WTC11 (cell line): ENCODE data around the gene DNAJC18. TPM values are rescaled to one million over a fixed set of nuclear protein-coding genes. Genes with fewer than 3 reads are reported as not detected.
A peak's percentile ranks its signal among the peaks of the same experiment; 100 is the strongest.

Source experiments
- ATAC-seq: fragments of 200-7000 bp; cut with Tn5 transposase; 2 replicates; pipeline ENCODE4 v1.10.0; 2021; ENCODE audit warnings: mild to moderate bottlenecking, moderate library complexity
- CTCF ChIA-PET: fragments of 300-600 bp; sonication (Branson Sonifier 250); formaldehyde crosslinking; loops from one replicate; lab custom pipeline; 2021; ENCODE audit warnings: antibody characterized with exemption; lab: Charles Lee
- POLR2A ChIA-PET: fragments of 350-600 bp; sonication (Branson Sonifier 250); formaldehyde crosslinking; loops from one replicate; lab custom pipeline; 2021; ENCODE audit warnings: antibody characterized with exemption; lab: Charles Lee
- DNase-seq: peaks from one replicate; pipeline ENCODE4 v3.0.0; 2021; ENCODE audit warnings: low spot score
- H3K27ac Mint-ChIP-seq: 2 replicates; pipeline ENCODE4 v1.8.0; 2021; ENCODE audit warnings: mixed read lengths
- H3K27me3 Mint-ChIP-seq: 2 replicates; pipeline ENCODE4 v1.8.0; 2021; ENCODE audit warnings: low read depth, mild to moderate bottlenecking, moderate library complexity, mixed read lengths
- H3K36me3 Mint-ChIP-seq: 2 replicates; pipeline ENCODE4 v1.8.0; 2021; ENCODE audit warnings: mixed read lengths
- H3K4me1 Mint-ChIP-seq: 2 replicates; pipeline ENCODE4 v1.8.0; 2022; ENCODE audit warnings: mixed read lengths
- H3K4me3 Mint-ChIP-seq: 2 replicates; pipeline ENCODE4 v1.8.0; 2021; ENCODE audit warnings: mild to moderate bottlenecking, moderate library complexity, mixed read lengths
- H3K9me3 Mint-ChIP-seq: 2 replicates; pipeline ENCODE4 v1.8.0; 2021; ENCODE audit warnings: mixed read lengths
- ATF1 ChIP-seq: sonication (generic); formaldehyde crosslinking; IDR thresholded peaks from 2 replicates; pipeline ENCODE4 v1.8.1; 2023; ENCODE audit warnings: mild to moderate bottlenecking, moderate library complexity, missing genetic modification reagents
- CBFB ChIP-seq: sonication (generic); formaldehyde crosslinking; IDR thresholded peaks from 2 replicates; pipeline ENCODE4 v1.8.1; 2022; ENCODE audit warnings: mild to moderate bottlenecking, low read depth, missing genetic modification reagents
- CREB1 ChIP-seq: sonication (generic); formaldehyde crosslinking; IDR thresholded peaks from 2 replicates; pipeline ENCODE4 v1.8.0; 2023; ENCODE audit warnings: mild to moderate bottlenecking, missing genetic modification reagents
- CREM ChIP-seq: sonication (generic); formaldehyde crosslinking; IDR thresholded peaks from 2 replicates; pipeline ENCODE4 v1.8.1; 2022; ENCODE audit warnings: mild to moderate bottlenecking, missing genetic modification reagents, moderate library complexity
- ESRRA ChIP-seq: sonication (generic); formaldehyde crosslinking; IDR thresholded peaks from 2 replicates; pipeline ENCODE4 v1.8.1; 2022; ENCODE audit warnings: mild to moderate bottlenecking, missing genetic modification reagents, borderline replicate concordance
- ETV6 ChIP-seq: sonication (generic); formaldehyde crosslinking; IDR thresholded peaks from 2 replicates; pipeline ENCODE4 v1.8.1; 2022; ENCODE audit warnings: mild to moderate bottlenecking, missing genetic modification reagents
- FOXJ3 ChIP-seq: sonication (generic); formaldehyde crosslinking; IDR thresholded peaks from 2 replicates; pipeline ENCODE4 v1.9.0; 2021; ENCODE audit warnings: missing genetic modification reagents, mild to moderate bottlenecking, borderline replicate concordance
- FOXK1 ChIP-seq: sonication (generic); formaldehyde crosslinking; IDR thresholded peaks from 2 replicates; pipeline ENCODE4 v1.8.0; 2022; ENCODE audit warnings: mild to moderate bottlenecking, moderate library complexity, missing genetic modification reagents
- GABPB1 ChIP-seq: sonication (generic); formaldehyde crosslinking; IDR thresholded peaks from 2 replicates; pipeline ENCODE4 v1.8.1; 2023; ENCODE audit warnings: mild to moderate bottlenecking, missing genetic modification reagents
- GRHL2 ChIP-seq: fragments of 250-450 bp; sonication (Bioruptor Pico); IDR thresholded peaks from 2 replicates; pipeline ENCODE4 v1.8.0; 2022; ENCODE audit warnings: mild to moderate bottlenecking, moderate library complexity; ENCODE audit not compliant: insufficient replicate concordance, severe bottlenecking
- GTF2I ChIP-seq: fragments of 250-450 bp; sonication (Bioruptor Pico); conservative IDR thresholded peaks from 2 replicates; pipeline ENCODE4 v1.4.0; 2021; ENCODE audit warnings: mild to moderate bottlenecking
- HMGA2 ChIP-seq: fragments of 250-450 bp; sonication (Bioruptor Pico); IDR thresholded peaks from 2 replicates; pipeline ENCODE4 v1.4.0; 2021; ENCODE audit warnings: mild to moderate bottlenecking, moderate library complexity
- JAZF1 ChIP-seq: fragments of 250-450 bp; sonication (Bioruptor Pico); IDR thresholded peaks from 2 replicates; pipeline ENCODE4 v1.9.0; 2021; ENCODE audit warnings: moderate library complexity, mild to moderate bottlenecking, inconsistent platforms
- JUN ChIP-seq: sonication (generic); formaldehyde crosslinking; IDR thresholded peaks from 2 replicates; pipeline ENCODE4 v1.8.0; 2023; ENCODE audit warnings: mild to moderate bottlenecking, missing genetic modification reagents
- KAT7 ChIP-seq: sonication (generic); formaldehyde crosslinking; IDR thresholded peaks from 2 replicates; pipeline ENCODE4 v1.8.1; 2023; ENCODE audit warnings: missing genetic modification reagents, mild to moderate bottlenecking, borderline replicate concordance
- MXD4 ChIP-seq: fragments of 250-450 bp; sonication (Bioruptor Pico); IDR thresholded peaks from 2 replicates; pipeline ENCODE4 v1.8.0; 2021; ENCODE audit warnings: mild to moderate bottlenecking, moderate library complexity, borderline replicate concordance
- MYBL2 ChIP-seq: sonication (generic); formaldehyde crosslinking; IDR thresholded peaks from 2 replicates; pipeline ENCODE4 v1.8.1; 2023; ENCODE audit warnings: mild to moderate bottlenecking, moderate library complexity, missing genetic modification reagents
- NFE2L1 ChIP-seq: sonication (generic); formaldehyde crosslinking; IDR thresholded peaks from 2 replicates; pipeline ENCODE4 v1.8.1; 2023; ENCODE audit warnings: missing genetic modification reagents
- NR3C1 ChIP-seq: sonication (generic); formaldehyde crosslinking; conservative IDR thresholded peaks from 2 replicates; pipeline ENCODE4 v1.8.1; 2023; ENCODE audit warnings: low read depth, mild to moderate bottlenecking, missing genetic modification reagents
- TEAD1 ChIP-seq: sonication (generic); formaldehyde crosslinking; IDR thresholded peaks from 2 replicates; pipeline ENCODE4 v1.8.0; 2022; ENCODE audit warnings: mild to moderate bottlenecking, missing genetic modification reagents
- ZBTB21 ChIP-seq: sonication (generic); formaldehyde crosslinking; IDR thresholded peaks from 2 replicates; pipeline ENCODE4 v1.8.1; 2023; ENCODE audit warnings: mild to moderate bottlenecking, missing genetic modification reagents, borderline replicate concordance
- ZNF121 ChIP-seq: sonication (generic); formaldehyde crosslinking; IDR thresholded peaks from 2 replicates; pipeline ENCODE4 v1.8.0; 2023; ENCODE audit warnings: missing genetic modification reagents
- ZNF138 ChIP-seq: sonication (generic); formaldehyde crosslinking; conservative IDR thresholded peaks from 2 replicates; pipeline ENCODE4 v1.8.1; 2022; ENCODE audit warnings: mild to moderate bottlenecking, moderate library complexity, missing genetic modification reagents
- ZNF317 ChIP-seq: sonication (generic); formaldehyde crosslinking; IDR thresholded peaks from 2 replicates; pipeline ENCODE4 v1.8.1; 2023; ENCODE audit warnings: low read depth, mild to moderate bottlenecking, moderate library complexity, missing genetic modification reagents, borderline replicate concordance
- ZNF396 ChIP-seq: fragments of 250-450 bp; sonication (Bioruptor Pico); IDR thresholded peaks from 2 replicates; pipeline ENCODE4 v1.8.0; 2021; ENCODE audit warnings: mild to moderate bottlenecking, moderate library complexity, borderline replicate concordance
- ZNF671 ChIP-seq: fragments of 250-450 bp; sonication (Bioruptor Pico); IDR thresholded peaks from 2 replicates; pipeline ENCODE4 v1.8.0; 2021; ENCODE audit warnings: mild to moderate bottlenecking
- total RNA-seq: library from RNA; stranded (reverse); gene quantifications from 3 replicates; pipeline ENCODE4 v1.2.3, GENCODE V29; 2021
- TF ChIP-seq, protein P1 (sequence below): sonication (generic); formaldehyde crosslinking; IDR thresholded peaks from 2 replicates; pipeline ENCODE4 v1.8.0; 2023; ENCODE audit warnings: missing genetic modification reagents
- TF ChIP-seq, protein P2 (sequence below): sonication (generic); formaldehyde crosslinking; IDR thresholded peaks from 2 replicates; pipeline ENCODE4 v1.8.0; 2023; ENCODE audit warnings: missing genetic modification reagents, mild to moderate bottlenecking, borderline replicate concordance
- TF ChIP-seq, protein P3 (sequence below): sonication (generic); formaldehyde crosslinking; IDR thresholded peaks from 2 replicates; pipeline ENCODE4 v1.8.1; 2022; ENCODE audit warnings: mild to moderate bottlenecking, moderate library complexity, missing genetic modification reagents
- TF ChIP-seq, protein P4 (sequence below): fragments of 250-450 bp; sonication (Bioruptor Pico); IDR thresholded peaks from 2 replicates; pipeline ENCODE4 v2.1.2; 2022; ENCODE audit warnings: mild to moderate bottlenecking, moderate library complexity
- TF ChIP-seq, protein P5 (sequence below): sonication (generic); formaldehyde crosslinking; conservative IDR thresholded peaks from 2 replicates; pipeline ENCODE4 v1.8.1; 2022; ENCODE audit warnings: mild to moderate bottlenecking, missing genetic modification reagents

Gene DNAJC18
- total RNA-seq, 1 experiment from 2014 or later: 23.7 TPM

DNA sequence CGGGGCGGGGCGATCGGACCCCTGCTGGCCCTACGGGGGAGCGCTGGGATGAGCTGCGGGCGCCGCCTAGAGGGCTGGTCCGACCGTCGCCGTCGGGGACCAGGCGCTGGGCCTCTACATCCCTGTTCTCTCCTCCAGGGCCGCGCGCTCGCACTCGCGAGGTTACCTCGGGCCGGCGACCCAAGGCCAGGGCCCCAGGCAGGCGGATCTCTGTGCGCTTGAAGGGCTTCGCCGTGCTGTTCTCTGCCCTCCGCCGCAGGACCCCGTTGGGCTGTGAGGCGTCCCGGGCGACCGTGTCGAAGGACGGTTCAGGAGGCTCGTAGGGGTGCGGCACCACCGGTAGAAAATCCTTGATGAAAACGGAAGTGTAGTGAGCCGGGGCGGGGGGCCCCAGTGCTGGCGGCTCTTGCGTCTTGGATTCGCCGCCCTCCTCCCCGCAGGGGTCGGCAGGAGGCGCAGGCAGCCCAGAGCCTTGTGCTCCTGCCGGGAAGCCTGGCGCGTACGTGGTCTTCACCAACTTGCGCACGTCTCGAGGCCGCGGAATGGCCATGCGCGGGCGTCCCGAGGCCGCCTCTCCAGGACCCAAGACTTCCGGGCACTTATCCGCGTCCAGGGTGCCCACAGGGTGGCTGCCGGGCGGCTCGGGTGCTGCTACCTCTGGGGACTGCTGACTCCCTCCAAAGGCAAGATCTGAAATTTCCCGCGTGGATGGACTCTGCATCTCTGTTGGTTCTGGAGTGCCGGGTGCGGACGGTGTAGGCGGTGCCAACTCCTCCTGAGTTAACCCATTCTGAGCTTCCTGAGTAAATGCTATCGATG lies 46.4 kb downstream of the DNAJC18 start:
- H3K27me3 Mint-ChIP-seq: peaks cover 39% of the 10 kb centered on the region
- no peak overlapping the region for H3K27ac Mint-ChIP-seq
- CTCF ChIA-PET: interaction anchor here (0.5 to 5.6 kb wide), 10 partner anchors 10 to 121 kb away, joined by 3 to 31 read pairs (median 4); partner anchors contain the start of genes PAIP2 and SPATA24
- 0 out of 2 replicates have a peak, but pooled peaks have one; percentile 82 for TF ChIP-seq NR3C1 (CRISPR knock-in tag)
- TF ChIP-seq CBFB (CRISPR knock-in tag): peak; percentile 81; the same call in 1 of the 2 replicates
- TF ChIP-seq MYBL2 (CRISPR knock-in tag): no peak
- TF ChIP-seq FOXK1 (CRISPR knock-in tag): peak; percentile 56; the same call in 1 of the 2 replicates
- no peak for TF ChIP-seq MXD4
- 0 out of 2 replicates have a peak, but pooled peaks have one; percentile 28 for TF ChIP-seq ZNF138 (CRISPR knock-in tag)
- peak; percentile 78; the same call in 1 of the 2 replicates for TF ChIP-seq ETV6 (CRISPR knock-in tag)
- TF ChIP-seq ZBTB21 (CRISPR knock-in tag): peak; percentile 49; the same call in 1 of the 2 replicates
- TF ChIP-seq, protein P1, sequence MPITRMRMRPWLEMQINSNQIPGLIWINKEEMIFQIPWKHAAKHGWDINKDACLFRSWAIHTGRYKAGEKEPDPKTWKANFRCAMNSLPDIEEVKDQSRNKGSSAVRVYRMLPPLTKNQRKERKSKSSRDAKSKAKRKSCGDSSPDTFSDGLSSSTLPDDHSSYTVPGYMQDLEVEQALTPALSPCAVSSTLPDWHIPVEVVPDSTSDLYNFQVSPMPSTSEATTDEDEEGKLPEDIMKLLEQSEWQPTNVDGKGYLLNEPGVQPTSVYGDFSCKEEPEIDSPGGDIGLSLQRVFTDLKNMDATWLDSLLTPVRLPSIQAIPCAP (CRISPR knock-in tag): 0 out of 2 replicates have a peak, but pooled peaks have one; percentile 40
- no peak for TF ChIP-seq ZNF396 (CRISPR knock-in tag)
- TF ChIP-seq KAT7: 0 out of 2 replicates have a peak, but pooled peaks have one; percentile 29
- TF ChIP-seq, protein P2, sequence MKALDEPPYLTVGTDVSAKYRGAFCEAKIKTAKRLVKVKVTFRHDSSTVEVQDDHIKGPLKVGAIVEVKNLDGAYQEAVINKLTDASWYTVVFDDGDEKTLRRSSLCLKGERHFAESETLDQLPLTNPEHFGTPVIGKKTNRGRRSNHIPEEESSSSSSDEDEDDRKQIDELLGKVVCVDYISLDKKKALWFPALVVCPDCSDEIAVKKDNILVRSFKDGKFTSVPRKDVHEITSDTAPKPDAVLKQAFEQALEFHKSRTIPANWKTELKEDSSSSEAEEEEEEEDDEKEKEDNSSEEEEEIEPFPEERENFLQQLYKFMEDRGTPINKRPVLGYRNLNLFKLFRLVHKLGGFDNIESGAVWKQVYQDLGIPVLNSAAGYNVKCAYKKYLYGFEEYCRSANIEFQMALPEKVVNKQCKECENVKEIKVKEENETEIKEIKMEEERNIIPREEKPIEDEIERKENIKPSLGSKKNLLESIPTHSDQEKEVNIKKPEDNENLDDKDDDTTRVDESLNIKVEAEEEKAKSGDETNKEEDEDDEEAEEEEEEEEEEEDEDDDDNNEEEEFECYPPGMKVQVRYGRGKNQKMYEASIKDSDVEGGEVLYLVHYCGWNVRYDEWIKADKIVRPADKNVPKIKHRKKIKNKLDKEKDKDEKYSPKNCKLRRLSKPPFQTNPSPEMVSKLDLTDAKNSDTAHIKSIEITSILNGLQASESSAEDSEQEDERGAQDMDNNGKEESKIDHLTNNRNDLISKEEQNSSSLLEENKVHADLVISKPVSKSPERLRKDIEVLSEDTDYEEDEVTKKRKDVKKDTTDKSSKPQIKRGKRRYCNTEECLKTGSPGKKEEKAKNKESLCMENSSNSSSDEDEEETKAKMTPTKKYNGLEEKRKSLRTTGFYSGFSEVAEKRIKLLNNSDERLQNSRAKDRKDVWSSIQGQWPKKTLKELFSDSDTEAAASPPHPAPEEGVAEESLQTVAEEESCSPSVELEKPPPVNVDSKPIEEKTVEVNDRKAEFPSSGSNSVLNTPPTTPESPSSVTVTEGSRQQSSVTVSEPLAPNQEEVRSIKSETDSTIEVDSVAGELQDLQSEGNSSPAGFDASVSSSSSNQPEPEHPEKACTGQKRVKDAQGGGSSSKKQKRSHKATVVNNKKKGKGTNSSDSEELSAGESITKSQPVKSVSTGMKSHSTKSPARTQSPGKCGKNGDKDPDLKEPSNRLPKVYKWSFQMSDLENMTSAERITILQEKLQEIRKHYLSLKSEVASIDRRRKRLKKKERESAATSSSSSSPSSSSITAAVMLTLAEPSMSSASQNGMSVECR: peak; percentile 54; the same call in 1 of the 2 replicates
- TF ChIP-seq ESRRA (CRISPR knock-in tag): no peak
- no peak for TF ChIP-seq GABPB1 (CRISPR knock-in tag)
- no peak for TF ChIP-seq CREB1
- no peak for TF ChIP-seq GTF2I (CRISPR knock-in tag)
- TF ChIP-seq NFE2L1 (CRISPR knock-in tag): no peak
- no peak for TF ChIP-seq FOXJ3 (CRISPR knock-in tag)
- TF ChIP-seq, protein P3, sequence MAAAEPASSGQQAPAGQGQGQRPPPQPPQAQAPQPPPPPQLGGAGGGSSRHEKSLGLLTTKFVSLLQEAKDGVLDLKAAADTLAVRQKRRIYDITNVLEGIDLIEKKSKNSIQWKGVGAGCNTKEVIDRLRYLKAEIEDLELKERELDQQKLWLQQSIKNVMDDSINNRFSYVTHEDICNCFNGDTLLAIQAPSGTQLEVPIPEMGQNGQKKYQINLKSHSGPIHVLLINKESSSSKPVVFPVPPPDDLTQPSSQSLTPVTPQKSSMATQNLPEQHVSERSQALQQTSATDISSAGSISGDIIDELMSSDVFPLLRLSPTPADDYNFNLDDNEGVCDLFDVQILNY: peak; percentile 64; the same call in 1 of the 2 replicates
- TF ChIP-seq ZNF671 (CRISPR knock-in tag): no peak
- TF ChIP-seq, protein P4, sequence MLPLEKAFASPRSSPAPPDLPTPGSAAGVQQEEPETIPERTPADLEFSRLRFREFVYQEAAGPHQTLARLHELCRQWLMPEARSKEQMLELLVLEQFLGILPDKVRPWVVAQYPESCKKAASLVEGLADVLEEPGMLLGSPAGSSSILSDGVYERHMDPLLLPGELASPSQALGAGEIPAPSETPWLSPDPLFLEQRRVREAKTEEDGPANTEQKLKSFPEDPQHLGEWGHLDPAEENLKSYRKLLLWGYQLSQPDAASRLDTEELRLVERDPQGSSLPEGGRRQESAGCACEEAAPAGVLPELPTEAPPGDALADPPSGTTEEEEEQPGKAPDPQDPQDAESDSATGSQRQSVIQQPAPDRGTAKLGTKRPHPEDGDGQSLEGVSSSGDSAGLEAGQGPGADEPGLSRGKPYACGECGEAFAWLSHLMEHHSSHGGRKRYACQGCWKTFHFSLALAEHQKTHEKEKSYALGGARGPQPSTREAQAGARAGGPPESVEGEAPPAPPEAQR: no peak
- TF ChIP-seq HMGA2 (CRISPR knock-in tag): no peak
- TF ChIP-seq ATF1: peak; percentile 29; the same call in 1 of the 2 replicates
- no peak for TF ChIP-seq CREM
- no peak for TF ChIP-seq JUN (CRISPR knock-in tag)
- TF ChIP-seq TEAD1 (CRISPR knock-in tag): peak; percentile 74; the same call in 1 of the 2 replicates
- no peak for TF ChIP-seq ZNF121
- TF ChIP-seq, protein P5, sequence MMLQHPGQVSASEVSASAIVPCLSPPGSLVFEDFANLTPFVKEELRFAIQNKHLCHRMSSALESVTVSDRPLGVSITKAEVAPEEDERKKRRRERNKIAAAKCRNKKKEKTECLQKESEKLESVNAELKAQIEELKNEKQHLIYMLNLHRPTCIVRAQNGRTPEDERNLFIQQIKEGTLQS: no peak
- TF ChIP-seq JAZF1 (CRISPR knock-in tag): no peak
- no peak for TF ChIP-seq GRHL2 (CRISPR knock-in tag)
- no peak for TF ChIP-seq ZNF317 (CRISPR knock-in tag)

More for the DNA sequence above, 46.4 kb downstream of the DNAJC18 start:
- POLR2A ChIA-PET: interaction anchor here (1.0 kb wide), 1 partner anchor 51 kb away, joined by 3 read pairs; no protein-coding TSS in a partner anchor
- peak; percentile 88 for DNase-seq
- peak; percentile 67 for ATAC-seq
- Mint-ChIP-seq H3K4me3 (peak overlapping the region; percentile 87), H3K36me3 (peaks cover 5% of the 10 kb centered on the region; the same call in 1 of the 2 replicates), H3K9me3 (no peaks in the 10 kb centered on the region), H3K4me1 (peaks cover 43% of the 10 kb centered on the region)
